HL-60 (cell line): Measurements from ENCODE around the gene ARSK.

Experiments
- CTCF ChIP-seq: IDR thresholded peaks from one replicate; pipeline ENCODE4 v1.5.1; 2011; ENCODE audit warnings: low read length, control low read depth, inconsistent platforms; ENCODE audit not compliant: insufficient read depth
- GABPA ChIP-seq: IDR thresholded peaks from 2 replicates; pipeline ENCODE4 v1.6.1; 2012; ENCODE audit warnings: low read depth

- TF ChIP-seq CTCF: no peak
- no peak for TF ChIP-seq GABPA
Observed at GRCh38 chr5:95628933-95629332, 74.0 kb downstream of the ARSK start.
